Neural progenitor cell (in vitro differentiated cells): ENCODE data around the gene GALM.

ENCODE experiments used
- EZH2 ChIP-seq: fragments of 200-600 bp; sonication (generic); IDR thresholded peaks from 2 replicates; pipeline ENCODE4 v1.6.1; 2017; ENCODE audit warnings: antibody characterized with exemption, mild to moderate bottlenecking, moderate library complexity
- EZH2phosphoT487 ChIP-seq: fragments of 200-600 bp; sonication (generic); IDR thresholded peaks from 2 replicates; pipeline ENCODE4 v1.6.1; 2017; ENCODE audit warnings: antibody characterized with exemption
- TF ChIP-seq, protein P1 (sequence below): fragments of 200-600 bp; sonication (generic); IDR thresholded peaks from 2 replicates; pipeline ENCODE4 v1.5.1; 2017; ENCODE audit warnings: antibody characterized with exemption, mild to moderate bottlenecking

- TF ChIP-seq, protein P1, sequence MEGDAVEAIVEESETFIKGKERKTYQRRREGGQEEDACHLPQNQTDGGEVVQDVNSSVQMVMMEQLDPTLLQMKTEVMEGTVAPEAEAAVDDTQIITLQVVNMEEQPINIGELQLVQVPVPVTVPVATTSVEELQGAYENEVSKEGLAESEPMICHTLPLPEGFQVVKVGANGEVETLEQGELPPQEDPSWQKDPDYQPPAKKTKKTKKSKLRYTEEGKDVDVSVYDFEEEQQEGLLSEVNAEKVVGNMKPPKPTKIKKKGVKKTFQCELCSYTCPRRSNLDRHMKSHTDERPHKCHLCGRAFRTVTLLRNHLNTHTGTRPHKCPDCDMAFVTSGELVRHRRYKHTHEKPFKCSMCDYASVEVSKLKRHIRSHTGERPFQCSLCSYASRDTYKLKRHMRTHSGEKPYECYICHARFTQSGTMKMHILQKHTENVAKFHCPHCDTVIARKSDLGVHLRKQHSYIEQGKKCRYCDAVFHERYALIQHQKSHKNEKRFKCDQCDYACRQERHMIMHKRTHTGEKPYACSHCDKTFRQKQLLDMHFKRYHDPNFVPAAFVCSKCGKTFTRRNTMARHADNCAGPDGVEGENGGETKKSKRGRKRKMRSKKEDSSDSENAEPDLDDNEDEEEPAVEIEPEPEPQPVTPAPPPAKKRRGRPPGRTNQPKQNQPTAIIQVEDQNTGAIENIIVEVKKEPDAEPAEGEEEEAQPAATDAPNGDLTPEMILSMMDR = no peak
- TF ChIP-seq EZH2 (no peak), EZH2phosphoT487 (no peak)
Measured at GRCh38 chr2:38700881-38701458, 35.1 kb downstream of the GALM start.
